IMR-90 (cell line): ENCODE measurements around the gene TEX35. TPM values are rescaled to one million over a fixed set of nuclear protein-coding genes. Genes with fewer than 3 reads are reported as not detected.

Experiments used
- ATAC-seq: fragments of 200-7000 bp; cut with Tn5 transposase; 2 replicates; pipeline ENCODE4 v1.9.1; 2020; ENCODE audit warnings: low read depth, mild to moderate bottlenecking, moderate library complexity
- BruUV-seq: library from RNA; stranded (reverse); fragments of 400-500 nt; replicated peaks from 2 replicates; lab custom pipeline; 2021; lab: Mats Ljungman, UMichigan
- CTCF ChIA-PET: fragments of 300-600 bp; formaldehyde crosslinking; extraction: SDS; loops from one replicate; lab custom pipeline; 2021; ENCODE audit warnings: antibody characterized with exemption; lab: Yijun Ruan, JAX
- POLR2A ChIA-PET: fragments of 300-600 bp; sonication (Branson Sonifier 250); formaldehyde crosslinking; loops from one replicate; lab custom pipeline; 2022; ENCODE audit warnings: antibody characterized with exemption; ENCODE audit not compliant: unreplicated experiment; lab: Charles Lee
- DNase-seq: peaks from one replicate; pipeline ENCODE4 v3.0.0; 2013
- H2AFZ ChIP-seq: replicated peaks from 2 replicates; pipeline ENCODE3; 2013; ENCODE audit warnings: low read length, mild to moderate bottlenecking; ENCODE audit not compliant: poor library complexity
- H2AK5ac ChIP-seq: 2 replicates; pipeline ENCODE4 v1.6.1; 2013; ENCODE audit warnings: low read depth, low read length, inconsistent platforms
- H2AK9ac ChIP-seq: replicated peaks from 2 replicates; pipeline ENCODE3; 2013; ENCODE audit warnings: mild to moderate bottlenecking, low read depth, low read length, moderate library complexity; ENCODE audit not compliant: poor library complexity
- H2BK120ac ChIP-seq: 2 replicates; pipeline ENCODE4 v1.6.1; 2013; ENCODE audit warnings: low read depth, low read length, inconsistent platforms
- H2BK15ac ChIP-seq: 3 replicates; pipeline ENCODE4 v1.6.1; 2013; ENCODE audit warnings: low read depth, low read length, inconsistent platforms
- H2BK20ac ChIP-seq: 2 replicates; pipeline ENCODE4 v1.6.1; 2013; ENCODE audit warnings: low read depth, mild to moderate bottlenecking, inconsistent platforms, low read length, moderate library complexity
- H2BK5ac ChIP-seq: 2 replicates; pipeline ENCODE4 v1.6.1; 2013; ENCODE audit warnings: mild to moderate bottlenecking, low read depth, low read length, inconsistent platforms; ENCODE audit not compliant: poor library complexity, severe bottlenecking
- H3K14ac ChIP-seq: replicated peaks from 2 replicates; pipeline ENCODE4 v1.6.1; 2013; ENCODE audit warnings: low read depth, low read length, inconsistent platforms
- H3K18ac ChIP-seq: 2 replicates; pipeline ENCODE4 v1.6.1; 2013; ENCODE audit warnings: low read depth, low read length, control low read depth
- H3K23ac ChIP-seq: 2 replicates; pipeline ENCODE4 v1.6.1; 2013; ENCODE audit warnings: low read depth, low read length, inconsistent platforms
- H3K27ac ChIP-seq: 2 replicates; pipeline ENCODE4 v1.5.1; 2013; ENCODE audit warnings: mild to moderate bottlenecking, control low read depth, low read length; ENCODE audit not compliant: insufficient read depth
- H3K27me3 ChIP-seq: 2 replicates; pipeline ENCODE4 v1.6.1; 2013; ENCODE audit warnings: low read length; ENCODE audit not compliant: control insufficient read depth, insufficient read depth
- H3K36me3 ChIP-seq: 2 replicates; pipeline ENCODE4 v1.6.1; 2013; ENCODE audit warnings: low read length, mixed read lengths; ENCODE audit not compliant: control insufficient read depth, insufficient read depth
- H3K4ac ChIP-seq: 2 replicates; pipeline ENCODE4 v1.6.1; 2013; ENCODE audit warnings: low read depth, low read length, inconsistent platforms
- H3K4me1 ChIP-seq: 2 replicates; pipeline ENCODE4 v1.6.1; 2013; ENCODE audit warnings: low read length, mixed read lengths; ENCODE audit not compliant: control insufficient read depth, insufficient read depth
- H3K4me2 ChIP-seq: 2 replicates; pipeline ENCODE4 v1.6.1; 2013; ENCODE audit warnings: low read depth, mild to moderate bottlenecking, control low read depth, low read length, moderate library complexity
- H3K4me3 ChIP-seq: 2 replicates; pipeline ENCODE4 v1.5.1; 2013; ENCODE audit warnings: low read depth, mild to moderate bottlenecking, control low read depth, low read length, moderate library complexity; ENCODE audit not compliant: insufficient read depth
- H3K56ac ChIP-seq: 2 replicates; pipeline ENCODE4 v1.6.1; 2013; ENCODE audit warnings: low read length, inconsistent platforms; ENCODE audit not compliant: insufficient read depth; ENCODE audit errors: extremely low read depth
- H3K79me1 ChIP-seq, 2 experiments: 2 replicates each; pipeline ENCODE4 v1.6.1; 2013; ENCODE audit warnings: low read length in 2 of 2, inconsistent platforms in 1 of 2, low read depth in 1 of 2
- H3K9ac ChIP-seq: 2 replicates; pipeline ENCODE4 v1.6.1; 2013; ENCODE audit warnings: low read depth, low read length, control low read depth
- H3K9me1 ChIP-seq: 2 replicates; pipeline ENCODE4 v1.6.1; 2013; ENCODE audit warnings: low read length, inconsistent platforms; ENCODE audit not compliant: insufficient read depth
- H3K9me3 ChIP-seq: 2 replicates; pipeline ENCODE4 v1.6.1; 2013; ENCODE audit warnings: low read length; ENCODE audit not compliant: control insufficient read depth, insufficient read depth
- H4K20me1 ChIP-seq: 2 replicates; pipeline ENCODE4 v1.6.1; 2013; ENCODE audit warnings: low read length, inconsistent platforms; ENCODE audit not compliant: insufficient read depth
- H4K5ac ChIP-seq: 2 replicates; pipeline ENCODE4 v1.6.1; 2013; ENCODE audit warnings: mild to moderate bottlenecking, low read depth, low read length, control low read depth
- H4K8ac ChIP-seq, 2 experiments: 2 replicates each; pipeline ENCODE4 v1.6.1; 2013; ENCODE audit warnings: low read depth in 2 of 2, low read length in 2 of 2, control low read depth in 1 of 2, inconsistent platforms in 1 of 2
- H4K91ac ChIP-seq: 2 replicates; pipeline ENCODE4 v1.6.1; 2013; ENCODE audit warnings: low read depth, low read length, inconsistent platforms; ENCODE audit not compliant: insufficient read depth
- BHLHE40 ChIP-seq: fragments of 150-350 bp; IDR thresholded peaks from 2 replicates; pipeline ENCODE4 v1.6.1; 2016; ENCODE audit warnings: mild to moderate bottlenecking, low read depth, low read length
- MXI1 ChIP-seq: IDR thresholded peaks from 2 replicates; pipeline ENCODE4 v1.6.1; 2012; ENCODE audit warnings: low read depth, mild to moderate bottlenecking, low read length, moderate library complexity, borderline replicate concordance
- NFE2L2 ChIP-seq: fragments of 150-350 bp; IDR thresholded peaks from 2 replicates; pipeline ENCODE4 v1.6.1; 2016; ENCODE audit warnings: low read depth, mild to moderate bottlenecking, low read length
- POLR2A ChIP-seq: IDR thresholded peaks from 2 replicates; pipeline ENCODE4 v1.6.1; 2012; ENCODE audit warnings: mild to moderate bottlenecking, low read depth, low read length
- WGBS, 2 experiments: methylation state at CpG; one replicate each; pipeline versions ENCODE4 v1.1.5 to v1.1.7; 2013; ENCODE audit warnings: missing lambda C conversion rate in 2 of 2; ENCODE audit not compliant: insufficient read length in 1 of 2; ENCODE audit errors: extremely low coverage in 2 of 2; 5-methylcytosine and 5-hydroxymethylcytosine counted together
- dilution Hi-C: fragments of 300-500 bp; cut with HindIII; formaldehyde crosslinking; loops from one replicate; pipeline ENCODE4 v1.14.3; 2018; ENCODE audit warnings: low sequenced_read_pairs; ENCODE audit not compliant: unreplicated experiment
- in situ Hi-C: fragments of 300-500 bp; cut with MboI; formaldehyde crosslinking; loops from 3 replicates; pipeline ENCODE4 v1.14.3; 2019; ENCODE audit warnings: low sequenced_read_pairs, inconsistent platforms, mixed read lengths
- intact Hi-C: fragments of 100-400 bp; cut with micrococcal nuclease; formaldehyde crosslinking; loops from 2 replicates; pipeline ENCODE4 v1.10.0; 2022
- polyA plus RNA-seq, 3 experiments: library from polyadenylated mRNA; depleted of rRNA; stranded (reverse); fragments of >200 nt; gene quantifications; 2 replicates each; pipeline ENCODE4 v1.2.3, GENCODE V29; 2012; ENCODE audit warnings: low replicate concordance in 1 of 3
- total RNA-seq: library from RNA; depleted of rRNA; stranded (reverse); fragments of >200 nt; gene quantifications from 2 replicates; pipeline ENCODE4 v1.2.3, GENCODE V29; 2012
- TF ChIP-seq, protein P1 (sequence below): conservative IDR thresholded peaks from 2 replicates; pipeline ENCODE4 v1.5.1; 2012; ENCODE audit warnings: mild to moderate bottlenecking, low read depth, low read length, improper control_type of control experiment
- TF ChIP-seq, protein P2 (sequence below): fragments of 150-350 bp; IDR thresholded peaks from 2 replicates; pipeline ENCODE4 v1.6.1; 2017; ENCODE audit warnings: mild to moderate bottlenecking, antibody characterized with exemption, low read length, low read depth

TEX35 gene
- total and polyA plus RNA-seq, 2 of the 4 experiments (the other 2 are of a cell fraction): 0.05 TPM; not detected in 1

DNA sequence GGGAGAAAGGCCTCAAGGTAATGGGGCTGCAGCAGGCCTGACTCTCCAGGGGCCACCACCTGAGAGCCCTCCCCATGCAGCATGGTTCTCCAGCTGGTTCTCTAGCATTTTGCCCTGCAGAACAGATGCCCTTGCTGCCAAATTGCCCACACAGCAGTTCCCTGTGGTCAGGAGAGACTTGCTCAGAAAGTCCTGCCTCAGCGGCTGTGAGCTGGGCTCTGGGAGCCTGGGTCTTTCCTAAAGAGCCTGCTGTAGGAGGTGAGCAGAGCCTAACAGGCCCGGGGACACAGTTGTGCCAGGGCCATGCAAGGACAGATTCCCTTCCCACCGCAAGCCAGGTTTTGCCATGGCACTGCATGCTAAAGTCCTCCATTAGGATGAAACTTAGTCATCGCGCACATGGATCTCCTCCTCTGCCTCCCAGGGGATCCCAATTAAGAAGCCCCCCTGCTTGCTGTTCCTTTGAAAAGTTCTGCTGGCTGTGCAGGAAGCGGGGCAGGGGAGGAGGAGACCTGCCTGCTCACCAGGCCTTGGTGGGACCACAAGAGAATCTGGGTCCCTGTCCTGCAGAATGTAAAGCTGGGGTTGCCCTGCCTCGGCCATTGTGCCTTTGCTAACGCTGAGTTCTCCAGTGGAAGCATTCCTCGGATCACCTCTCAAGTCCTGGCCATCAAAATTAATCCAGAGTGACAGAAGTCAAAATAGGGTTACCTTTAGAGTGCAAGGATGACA is 21.4 kb downstream of the TEX35 start:
- Histone ChIP-seq H3K18ac (no peak overlapping the region), H3K4me1 (peaks cover 37% of the 10 kb centered on the region), H2AK5ac (0 out of 2 replicates have a peak overlapping the region, but pooled peaks have one; percentile 11), H3K4me3 (no peak overlapping the region), H3K9ac (no peak overlapping the region), H3K79me1 (0 out of 4 replicates have a peak, but pooled peaks cover 0 to 8% of the 10 kb centered on the region in 2 experiments), H4K91ac (no peak overlapping the region), H4K20me1 (peaks cover 4% of the 10 kb centered on the region; the same call in 1 of the 2 replicates), H3K27me3 (no peaks in the 10 kb centered on the region), H3K36me3 (no peaks in the 10 kb centered on the region), H4K5ac (no peak overlapping the region), H2BK15ac (no peak overlapping the region), H2BK120ac (no peak overlapping the region), H2AK9ac (no peak overlapping the region), H2BK20ac (no peak overlapping the region), H2AFZ (peak overlapping the region; percentile 7), H3K9me1 (peaks cover 30% of the 10 kb centered on the region), H3K27ac (no peak overlapping the region), H3K56ac (no peak overlapping the region), H3K14ac (no peak overlapping the region), H3K9me3 (no peaks in the 10 kb centered on the region), H3K4ac (no peak overlapping the region), H3K23ac (no peak overlapping the region), H2BK5ac (no peak overlapping the region), H3K4me2 (no peak overlapping the region), H4K8ac (no peak overlapping the region)
- TF ChIP-seq NFE2L2 (no peak), MXI1 (no peak), POLR2A (no peak), BHLHE40 (no peak)
- TF ChIP-seq, protein P1, sequence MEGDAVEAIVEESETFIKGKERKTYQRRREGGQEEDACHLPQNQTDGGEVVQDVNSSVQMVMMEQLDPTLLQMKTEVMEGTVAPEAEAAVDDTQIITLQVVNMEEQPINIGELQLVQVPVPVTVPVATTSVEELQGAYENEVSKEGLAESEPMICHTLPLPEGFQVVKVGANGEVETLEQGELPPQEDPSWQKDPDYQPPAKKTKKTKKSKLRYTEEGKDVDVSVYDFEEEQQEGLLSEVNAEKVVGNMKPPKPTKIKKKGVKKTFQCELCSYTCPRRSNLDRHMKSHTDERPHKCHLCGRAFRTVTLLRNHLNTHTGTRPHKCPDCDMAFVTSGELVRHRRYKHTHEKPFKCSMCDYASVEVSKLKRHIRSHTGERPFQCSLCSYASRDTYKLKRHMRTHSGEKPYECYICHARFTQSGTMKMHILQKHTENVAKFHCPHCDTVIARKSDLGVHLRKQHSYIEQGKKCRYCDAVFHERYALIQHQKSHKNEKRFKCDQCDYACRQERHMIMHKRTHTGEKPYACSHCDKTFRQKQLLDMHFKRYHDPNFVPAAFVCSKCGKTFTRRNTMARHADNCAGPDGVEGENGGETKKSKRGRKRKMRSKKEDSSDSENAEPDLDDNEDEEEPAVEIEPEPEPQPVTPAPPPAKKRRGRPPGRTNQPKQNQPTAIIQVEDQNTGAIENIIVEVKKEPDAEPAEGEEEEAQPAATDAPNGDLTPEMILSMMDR: no peak
- TF ChIP-seq, protein P2, sequence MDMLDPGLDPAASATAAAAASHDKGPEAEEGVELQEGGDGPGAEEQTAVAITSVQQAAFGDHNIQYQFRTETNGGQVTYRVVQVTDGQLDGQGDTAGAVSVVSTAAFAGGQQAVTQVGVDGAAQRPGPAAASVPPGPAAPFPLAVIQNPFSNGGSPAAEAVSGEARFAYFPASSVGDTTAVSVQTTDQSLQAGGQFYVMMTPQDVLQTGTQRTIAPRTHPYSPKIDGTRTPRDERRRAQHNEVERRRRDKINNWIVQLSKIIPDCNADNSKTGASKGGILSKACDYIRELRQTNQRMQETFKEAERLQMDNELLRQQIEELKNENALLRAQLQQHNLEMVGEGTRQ: no peak
- no TSS peak for BruUV-seq
- no peak for ATAC-seq
- intact Hi-C loops: loop anchor here (5.0 kb wide), 3 partner anchors 222 to 833 kb away; partner anchors contain the start of genes AXDND1 and SOAT1
- dilution Hi-C loops: no loop called here
- ChIA-PET CTCF (interaction anchor here (1.0 to 1.2 kb wide), 2 partner anchors 8 to 224 kb away, joined by 4 to 6 read pairs; no protein-coding TSS in a partner anchor), POLR2A (no interaction called here)
- WGBS, 2 experiments: 97% methylated on average over 4 of the region's 9 CpGs; no CpG with 5 or more reads in 1 of the 2 experiments
- in situ Hi-C loops: loop anchor here (5.0 to 10.0 kb wide), 2 partner anchors 473 to 830 kb away; partner anchors contain the start of gene AXDND1
- no peak for DNase-seq
